Activated T-cell treated with anti-CD3 and anti-CD28 coated beads, Interleukin-2, amount 50 U/mL, for 72 hours (primary cell): ENCODE measurements around the gene FGFBP2. TPM values are rescaled to one million over a fixed set of nuclear protein-coding genes. Genes with fewer than 3 reads are reported as not detected.
A peak's percentile ranks its signal among the peaks of the same experiment; 100 is the strongest.

Source experiments
- ATAC-seq, 2 donors: fragments of 150-1000 bp; cut with Tn5 transposase; replicated peaks in 1 of 2; 2 replicates each; pipeline ENCODE4 v1.10.0; 2021; ENCODE audit warnings: moderate library complexity in 2 of 2, mild to moderate bottlenecking in 1 of 2
- DNase-seq, 2 donors: peaks; one replicate each; pipeline ENCODE4 v3.0.0; 2021 to 2022; ENCODE audit warnings: mixed read lengths in 1 of 2
- H3K27ac Mint-ChIP-seq: one replicate; pipeline ENCODE4 v1.8.0; 2022; ENCODE audit warnings: mild to moderate bottlenecking, moderate library complexity, mixed read lengths
- H3K27me3 Mint-ChIP-seq: one replicate; pipeline ENCODE4 v1.8.0; 2022; ENCODE audit warnings: low read depth, mixed read lengths
- H3K36me3 Mint-ChIP-seq, 2 donors: one replicate each; pipeline ENCODE4 v1.8.0; 2022; ENCODE audit warnings: mixed read lengths in 2 of 2, mild to moderate bottlenecking in 1 of 2; ENCODE audit not compliant: insufficient read depth in 2 of 2
- H3K4me1 Mint-ChIP-seq: one replicate; pipeline ENCODE4 v1.8.0; 2022; ENCODE audit warnings: low read depth, mixed read lengths
- H3K4me3 Mint-ChIP-seq, 2 donors: one replicate each; pipeline ENCODE4 v1.8.0; 2022; ENCODE audit warnings: mild to moderate bottlenecking in 2 of 2, mixed read lengths in 2 of 2, moderate library complexity in 2 of 2
- H3K9me3 Mint-ChIP-seq, 2 donors: one replicate each; pipeline ENCODE4 v1.8.0; 2022; ENCODE audit warnings: mixed read lengths in 2 of 2
- total RNA-seq, 2 donors: library from RNA; stranded (reverse); gene quantifications; one replicate each; pipeline ENCODE4 v1.2.3, GENCODE V29; 2022

The FGFBP2 gene
- total RNA-seq, 2 donors from 2014 or later: 11.6 to 14.4 TPM

GRCh38 chr4:15988222-15988621 lies 25.2 kb upstream of the FGFBP2 start:
- Mint-ChIP-seq H3K4me3 (no peak overlapping the region), H3K9me3 (no peaks in the 10 kb centered on the region), H3K27ac (no peak overlapping the region), H3K36me3 (no peaks in the 10 kb centered on the region), H3K4me1 (peaks cover 4% of the 10 kb centered on the region), H3K27me3 (peaks cover 10% of the 10 kb centered on the region)
- ATAC-seq: no peak
- DNase-seq: no peak

- ATAC-seq (no peak), DNase-seq (no peak)
- Mint-ChIP-seq H3K27me3 (peaks cover 17% of the 10 kb centered on the region), H3K4me3 (no peak overlapping the region), H3K36me3 (no peaks in the 10 kb centered on the region), H3K9me3 (no peaks in the 10 kb centered on the region), H3K27ac (no peak overlapping the region), H3K4me1 (peaks cover 4% of the 10 kb centered on the region)
These were observed 23.9 kb upstream of the FGFBP2 start for GRCh38 chr4:15986907-15987306.

GRCh38 chr4:15983610-15984009 lies 20.6 kb upstream of the FGFBP2 start:
- Mint-ChIP-seq H3K36me3 (no peaks in the 10 kb centered on the region), H3K27ac (no peak overlapping the region), H3K4me3 (no peak overlapping the region), H3K9me3 (no peaks in the 10 kb centered on the region), H3K27me3 (peaks cover 8% of the 10 kb centered on the region), H3K4me1 (no peaks in the 10 kb centered on the region)
- DNase-seq (no peak), ATAC-seq (no peak)

- H3K27ac Mint-ChIP-seq: no peak overlapping the region
- DNase-seq: no peak
- no peaks in the 10 kb centered on the region for H3K4me1 Mint-ChIP-seq
- ATAC-seq: no peak
- H3K36me3 Mint-ChIP-seq: no peaks in the 10 kb centered on the region
- no peak overlapping the region for H3K4me3 Mint-ChIP-seq
- H3K9me3 Mint-ChIP-seq: no peaks in the 10 kb centered on the region
- H3K27me3 Mint-ChIP-seq: peaks cover 7% of the 10 kb centered on the region
These were observed 20.0 kb upstream of the FGFBP2 start for GRCh38 chr4:15982842-15983524.

- no peak overlapping the region for H3K4me3 Mint-ChIP-seq
- DNase-seq (no peak), ATAC-seq (no peak)
- no peak overlapping the region for H3K27ac Mint-ChIP-seq
- no peaks in the 10 kb centered on the region for H3K36me3 Mint-ChIP-seq
- H3K27me3 Mint-ChIP-seq: no peaks in the 10 kb centered on the region
- H3K9me3 Mint-ChIP-seq: no peaks in the 10 kb centered on the region
- no peaks in the 10 kb centered on the region for H3K4me1 Mint-ChIP-seq
These were observed 13.8 kb upstream of the FGFBP2 start for GRCh38 chr4:15976456-15977447.

GRCh38 chr4:15971068-15971801 lies 8.3 kb upstream of the FGFBP2 start:
- DNase-seq (no peak), ATAC-seq (no peak)
- Mint-ChIP-seq H3K36me3 (peaks cover 0 to 1% of the 10 kb centered on the region in 2 donors), H3K9me3 (no peaks in the 10 kb centered on the region), H3K4me3 (no peak overlapping the region), H3K27me3 (peaks cover 10% of the 10 kb centered on the region), H3K27ac (no peak overlapping the region), H3K4me1 (no peaks in the 10 kb centered on the region)

- H3K4me3 Mint-ChIP-seq: no peak overlapping the region
- H3K4me1 Mint-ChIP-seq: peaks cover 6% of the 10 kb centered on the region
- DNase-seq (no peak), ATAC-seq (no peak)
- peaks cover 12% of the 10 kb centered on the region for H3K27me3 Mint-ChIP-seq
- H3K9me3 Mint-ChIP-seq: no peaks in the 10 kb centered on the region
- H3K36me3 Mint-ChIP-seq: peaks cover 0 to 2% of the 10 kb centered on the region in 2 donors
- no peak overlapping the region for H3K27ac Mint-ChIP-seq
These were observed 5.8 kb upstream of the FGFBP2 start for GRCh38 chr4:15968551-15969300.

- ATAC-seq (no peak), DNase-seq (no peak)
- Mint-ChIP-seq H3K4me3 (no peak overlapping the region), H3K36me3 (peaks cover 0 to 2% of the 10 kb centered on the region in 2 donors), H3K9me3 (no peaks in the 10 kb centered on the region), H3K4me1 (peaks cover 36% of the 10 kb centered on the region), H3K27me3 (peaks cover 12% of the 10 kb centered on the region), H3K27ac (no peak overlapping the region)
These were observed 2.4 kb upstream of the FGFBP2 start for GRCh38 chr4:15965325-15965724.

GRCh38 chr4:15964159-15964558 lies 1.2 kb upstream of the FGFBP2 start:
- Mint-ChIP-seq H3K27me3 (peaks cover 12% of the 10 kb centered on the region), H3K27ac (no peak overlapping the region), H3K4me1 (peaks cover 36% of the 10 kb centered on the region), H3K9me3 (no peaks in the 10 kb centered on the region), H3K36me3 (peaks cover 0 to 2% of the 10 kb centered on the region in 2 donors), H3K4me3 (no peak overlapping the region)
- ATAC-seq: no peak
- no peak for DNase-seq

- H3K4me3 Mint-ChIP-seq: peak overlapping the region; percentile 67 to 76
- peak; percentile 74 to 85 for DNase-seq
These were observed 601 bp upstream of the FGFBP2 start for GRCh38 chr4:15963576-15963975.

GRCh38 chr4:15961781-15962510 lies 1.0 kb downstream of the FGFBP2 start:
- peaks cover 9% of the 10 kb centered on the region for H3K27me3 Mint-ChIP-seq
- peak overlapping the region; percentile 50 to 76 for H3K4me3 Mint-ChIP-seq
- H3K4me1 Mint-ChIP-seq: peaks cover 36% of the 10 kb centered on the region
- DNase-seq (peak; percentile 18 to 47), ATAC-seq (peak; percentile 32 to 35)
- peaks cover 0 to 2% of the 10 kb centered on the region in 2 donors for H3K36me3 Mint-ChIP-seq
- no peaks in the 10 kb centered on the region for H3K9me3 Mint-ChIP-seq
- H3K27ac Mint-ChIP-seq: no peak overlapping the region

More at GRCh38 chr4:15963576-15963975, 601 bp upstream of the FGFBP2 start:
- no peaks in the 10 kb centered on the region for H3K9me3 Mint-ChIP-seq
- H3K27ac Mint-ChIP-seq: no peak overlapping the region
- H3K27me3 Mint-ChIP-seq: peaks cover 12% of the 10 kb centered on the region
- peaks cover 0 to 2% of the 10 kb centered on the region in 2 donors for H3K36me3 Mint-ChIP-seq
- H3K4me1 Mint-ChIP-seq: peaks cover 36% of the 10 kb centered on the region
- ATAC-seq: peak; percentile 90 to 92

- ATAC-seq: peak in 1 of 2 donors; percentile 33
These were observed 4.4 kb downstream of the FGFBP2 start for GRCh38 chr4:15958562-15958961.

More at GRCh38 chr4:15958562-15958961, 4.4 kb downstream of the FGFBP2 start:
- Mint-ChIP-seq H3K4me1 (peaks cover 33% of the 10 kb centered on the region), H3K27me3 (peaks cover 6% of the 10 kb centered on the region), H3K4me3 (no peak overlapping the region), H3K36me3 (no peaks in the 10 kb centered on the region), H3K27ac (no peak overlapping the region), H3K9me3 (no peaks in the 10 kb centered on the region)
- DNase-seq: peak in 1 of 2 donors; percentile 15
